Measurements from ENCODE around the gene PRR16. TPM values are rescaled to one million over a fixed set of nuclear protein-coding genes. Genes with fewer than 3 reads are reported as not detected.
A peak's percentile ranks its signal among the peaks of the same experiment; 100 is the strongest.
"Not testable (repeated sequence)": the region's sequence is repeated elsewhere in the genome, so short reads cannot be mapped to it uniquely, and the experiment has no call there.

Gene PRR16
- total RNA-seq, 1 donor from 2014 or later, result 10.7 TPM

DNA sequence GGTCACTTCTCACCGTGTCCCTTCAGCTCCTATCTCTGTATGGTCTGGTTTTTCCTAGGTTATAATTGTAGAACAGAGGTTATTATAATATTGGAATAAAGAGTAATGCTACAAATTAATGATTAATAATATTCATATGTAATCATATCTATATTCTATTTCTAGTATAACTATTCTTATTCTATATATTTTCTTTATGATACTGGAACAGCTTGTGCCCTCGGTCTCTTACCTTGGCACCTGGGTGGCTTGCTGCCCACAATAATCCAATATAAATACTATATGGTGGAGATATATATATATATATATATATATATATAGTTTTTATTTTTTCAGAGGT is 5.6 kb upstream of the PRR16 start:
- not testable (repeated sequence) for DNase-seq (ENCODE audit: low spot score); H3K36me3 Mint-ChIP-seq (ENCODE audit: low read depth); H3K27ac Mint-ChIP-seq (ENCODE audit: unreplicated experiment); H3K27me3 Mint-ChIP-seq (ENCODE audit: low read depth); H3K4me3 Mint-ChIP-seq (ENCODE audit: unreplicated experiment); H3K9me3 Mint-ChIP-seq (ENCODE audit: low read depth)
- TF ChIP-seq, protein P1, sequence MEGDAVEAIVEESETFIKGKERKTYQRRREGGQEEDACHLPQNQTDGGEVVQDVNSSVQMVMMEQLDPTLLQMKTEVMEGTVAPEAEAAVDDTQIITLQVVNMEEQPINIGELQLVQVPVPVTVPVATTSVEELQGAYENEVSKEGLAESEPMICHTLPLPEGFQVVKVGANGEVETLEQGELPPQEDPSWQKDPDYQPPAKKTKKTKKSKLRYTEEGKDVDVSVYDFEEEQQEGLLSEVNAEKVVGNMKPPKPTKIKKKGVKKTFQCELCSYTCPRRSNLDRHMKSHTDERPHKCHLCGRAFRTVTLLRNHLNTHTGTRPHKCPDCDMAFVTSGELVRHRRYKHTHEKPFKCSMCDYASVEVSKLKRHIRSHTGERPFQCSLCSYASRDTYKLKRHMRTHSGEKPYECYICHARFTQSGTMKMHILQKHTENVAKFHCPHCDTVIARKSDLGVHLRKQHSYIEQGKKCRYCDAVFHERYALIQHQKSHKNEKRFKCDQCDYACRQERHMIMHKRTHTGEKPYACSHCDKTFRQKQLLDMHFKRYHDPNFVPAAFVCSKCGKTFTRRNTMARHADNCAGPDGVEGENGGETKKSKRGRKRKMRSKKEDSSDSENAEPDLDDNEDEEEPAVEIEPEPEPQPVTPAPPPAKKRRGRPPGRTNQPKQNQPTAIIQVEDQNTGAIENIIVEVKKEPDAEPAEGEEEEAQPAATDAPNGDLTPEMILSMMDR (IDR thresholded peaks at IDR 0.05), result peak; percentile 65
- peaks cover 30% of the 10 kb centered on the region for H3K4me1 Mint-ChIP-seq (ENCODE audit: low read depth)

DNA sequence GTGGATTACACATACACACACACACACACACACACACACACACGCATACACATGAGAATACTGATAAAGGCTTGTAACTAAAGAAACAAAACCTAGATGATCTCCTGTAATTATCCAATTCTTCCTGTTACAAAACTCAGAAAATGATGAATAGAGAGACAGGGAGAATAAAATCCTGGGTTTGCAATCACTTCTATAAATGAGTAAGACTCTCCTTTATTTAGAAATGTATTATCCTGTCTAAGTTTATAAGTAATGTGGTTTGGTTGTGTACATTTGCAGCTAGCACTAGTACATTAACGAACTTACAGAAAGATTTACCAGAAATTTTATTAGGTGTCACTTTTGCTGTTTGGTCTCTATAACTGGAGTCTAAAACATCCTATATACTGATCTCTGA is 2.8 kb upstream of the PRR16 start:
- DNase-seq (ENCODE audit: low spot score), result no peak
- peaks cover 29% of the 10 kb centered on the region for H3K4me1 Mint-ChIP-seq (ENCODE audit: low read depth)
- H3K4me3 Mint-ChIP-seq (ENCODE audit: unreplicated experiment), result no peak overlapping the region
- H3K27ac Mint-ChIP-seq (ENCODE audit: unreplicated experiment), result no peak overlapping the region
- H3K27me3 Mint-ChIP-seq (ENCODE audit: low read depth), result peaks cover 6% of the 10 kb centered on the region
- H3K36me3 Mint-ChIP-seq (ENCODE audit: low read depth), result no peaks in the 10 kb centered on the region
- TF ChIP-seq, protein P1 (IDR thresholded peaks at IDR 0.05), result no peak
- no peaks in the 10 kb centered on the region for H3K9me3 Mint-ChIP-seq (ENCODE audit: low read depth)

DNA sequence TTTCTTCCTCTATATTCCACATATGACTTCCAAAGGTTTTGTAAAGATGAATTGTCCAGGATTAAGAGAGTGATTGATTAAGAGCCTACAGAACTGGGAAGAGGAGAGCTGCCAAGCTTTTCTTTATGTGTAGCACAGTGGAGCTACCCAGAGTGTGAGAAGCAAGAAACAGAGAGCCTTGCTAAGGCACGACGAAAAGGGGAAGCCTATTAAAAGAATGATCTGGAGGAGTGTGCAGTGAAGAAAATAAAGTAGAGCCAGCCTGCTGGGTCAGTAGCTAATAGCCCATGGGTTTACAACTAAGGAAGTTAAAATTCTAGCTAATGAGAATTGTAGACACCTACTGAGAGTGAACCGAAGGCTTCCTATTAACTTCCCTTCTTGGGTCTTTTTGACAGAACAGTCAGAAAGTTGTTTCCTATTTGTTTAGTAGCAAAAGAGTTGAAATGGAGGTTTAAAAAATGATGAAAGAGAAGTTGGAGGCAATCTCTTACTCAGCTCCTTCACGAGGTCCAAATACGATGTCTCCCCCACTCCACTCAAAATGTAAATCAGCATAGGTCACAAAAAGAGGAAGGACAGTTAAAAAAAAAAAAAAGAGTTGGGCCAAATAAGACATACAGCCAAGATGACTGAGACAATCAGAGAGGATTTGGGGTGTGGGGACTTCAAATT is 957 bp upstream of the PRR16 start:
- H3K27me3 Mint-ChIP-seq (ENCODE audit: low read depth), result peaks cover 6% of the 10 kb centered on the region
- peak overlapping the region; percentile 93 for H3K4me3 Mint-ChIP-seq (ENCODE audit: unreplicated experiment)
- DNase-seq (ENCODE audit: low spot score), result no peak
- H3K27ac Mint-ChIP-seq (ENCODE audit: unreplicated experiment), result no peak overlapping the region
- no peaks in the 10 kb centered on the region for H3K9me3 Mint-ChIP-seq (ENCODE audit: low read depth)
- TF ChIP-seq, protein P1 (IDR thresholded peaks at IDR 0.05), result no peak
- peaks cover 39% of the 10 kb centered on the region for H3K4me1 Mint-ChIP-seq (ENCODE audit: low read depth)
- H3K36me3 Mint-ChIP-seq (ENCODE audit: low read depth), result no peaks in the 10 kb centered on the region

DNA sequence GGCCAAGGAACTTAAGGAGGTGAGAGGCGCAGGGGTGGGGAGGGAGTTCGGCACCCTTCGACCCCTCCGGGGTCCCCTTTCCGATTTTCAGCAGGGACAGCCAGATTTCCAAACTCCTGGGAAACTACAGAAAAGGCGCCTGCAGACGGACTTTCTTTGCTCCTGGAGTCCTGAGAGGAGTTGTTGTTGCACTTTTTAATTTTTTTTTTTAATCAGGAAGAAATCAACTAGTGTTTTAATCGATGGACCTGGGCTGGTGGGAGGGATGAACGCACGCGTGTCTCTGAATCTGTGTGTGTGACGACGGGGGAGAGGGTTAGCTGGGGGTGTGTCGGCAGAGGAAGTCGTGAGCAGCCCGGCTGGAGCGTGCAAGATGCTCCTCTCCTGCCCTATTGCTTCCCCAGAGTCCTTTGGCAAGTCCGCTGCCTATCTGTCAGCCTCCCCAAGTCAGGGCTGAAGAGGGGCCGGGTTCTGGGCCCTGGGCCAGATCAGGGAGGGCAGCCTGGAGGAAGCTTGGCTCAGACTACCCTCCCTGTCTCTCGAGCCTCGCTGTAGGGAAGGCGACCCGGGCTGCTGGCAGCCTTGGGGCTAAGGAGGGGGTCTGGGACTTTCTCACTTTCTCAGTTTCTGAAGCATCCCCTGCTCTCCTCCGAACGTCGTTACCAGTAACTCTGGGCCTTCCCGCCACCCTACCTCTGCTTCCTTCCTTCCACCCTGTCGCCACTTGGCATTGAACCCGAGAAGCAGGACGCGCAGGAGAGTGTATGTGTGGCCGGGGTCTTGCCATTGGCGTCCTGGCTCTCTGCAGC is 731 bp downstream of the PRR16 start:
- Mint-ChIP-seq H3K27ac (ENCODE audit: unreplicated experiment) (peak overlapping the region; percentile 61), H3K27me3 (ENCODE audit: low read depth) (peaks cover 6% of the 10 kb centered on the region), H3K4me3 (ENCODE audit: unreplicated experiment) (peak overlapping the region; percentile 93), H3K4me1 (ENCODE audit: low read depth) (peaks cover 46% of the 10 kb centered on the region), H3K9me3 (ENCODE audit: low read depth) (no peaks in the 10 kb centered on the region), H3K36me3 (ENCODE audit: low read depth) (no peaks in the 10 kb centered on the region)
- peak; percentile 69 for DNase-seq (ENCODE audit: low spot score)
- TF ChIP-seq, protein P1 (IDR thresholded peaks at IDR 0.05), result no peak

DNA sequence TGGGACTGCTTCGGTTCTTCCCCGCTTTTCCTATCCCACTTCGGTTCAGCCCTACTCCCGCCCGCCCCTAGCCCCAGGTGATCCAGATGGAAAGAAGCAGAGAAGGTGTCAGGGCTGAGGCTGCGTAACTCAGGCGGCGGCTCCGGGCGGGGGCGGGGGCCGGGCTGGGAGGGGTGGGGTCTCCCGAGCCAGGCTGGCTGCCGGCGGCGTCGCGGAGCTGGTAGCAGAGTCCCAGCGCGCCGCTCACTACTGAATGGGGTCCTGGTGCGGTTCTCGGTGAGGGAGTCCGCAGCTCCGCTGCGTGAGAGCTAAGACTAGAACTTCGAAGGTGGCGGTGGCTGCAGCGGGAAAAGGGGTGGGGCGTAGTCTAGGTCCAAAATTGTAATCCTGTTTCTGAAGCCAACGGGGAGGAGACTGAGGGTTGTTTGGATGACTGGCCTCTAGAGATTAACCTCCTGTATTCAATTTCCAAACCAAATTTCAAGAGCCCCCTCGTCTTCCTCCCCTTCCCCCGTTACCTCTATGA is 1.4 kb downstream of the PRR16 start:
- TF ChIP-seq, protein P1 (IDR thresholded peaks at IDR 0.05), result no peak
- Mint-ChIP-seq H3K27me3 (ENCODE audit: low read depth) (peaks cover 6% of the 10 kb centered on the region), H3K4me3 (ENCODE audit: unreplicated experiment) (peak overlapping the region; percentile 93), H3K4me1 (ENCODE audit: low read depth) (peaks cover 46% of the 10 kb centered on the region), H3K27ac (ENCODE audit: unreplicated experiment) (peak overlapping the region; percentile 61), H3K9me3 (ENCODE audit: low read depth) (no peaks in the 10 kb centered on the region), H3K36me3 (ENCODE audit: low read depth) (no peaks in the 10 kb centered on the region)
- peak; percentile 83 for DNase-seq (ENCODE audit: low spot score)
